Choroid plexus epithelial cell (primary cell): Measurements from ENCODE around the gene RTTN.

Experiments used
- DNase-seq: peaks from one replicate; pipeline ENCODE4 v3.0.0-alpha.2; 2010; ENCODE audit warnings: low read depth
- H3K4me3 ChIP-seq: 2 replicates; pipeline ENCODE4 v1.5.1; 2011; ENCODE audit warnings: low read depth, mild to moderate bottlenecking, control low read depth, low read length, moderate library complexity
- CTCF ChIP-seq: conservative IDR thresholded peaks from 2 replicates; pipeline ENCODE4 v1.5.1; 2011; ENCODE audit warnings: low read depth, mild to moderate bottlenecking, control low read depth, inconsistent platforms, low read length, moderate library complexity

Gene RTTN

GRCh38 chr18:70197844-70198243, 7.6 kb downstream of the RTTN start:
- TF ChIP-seq CTCF, result no peak
- no peak overlapping the region for H3K4me3 ChIP-seq
- DNase-seq, result no peak

GRCh38 chr18:70197026-70197425, 8.5 kb downstream of the RTTN start:
- H3K4me3 ChIP-seq, result no peak overlapping the region
- TF ChIP-seq CTCF, result no peak
- DNase-seq, result peak; percentile 25

DNA sequence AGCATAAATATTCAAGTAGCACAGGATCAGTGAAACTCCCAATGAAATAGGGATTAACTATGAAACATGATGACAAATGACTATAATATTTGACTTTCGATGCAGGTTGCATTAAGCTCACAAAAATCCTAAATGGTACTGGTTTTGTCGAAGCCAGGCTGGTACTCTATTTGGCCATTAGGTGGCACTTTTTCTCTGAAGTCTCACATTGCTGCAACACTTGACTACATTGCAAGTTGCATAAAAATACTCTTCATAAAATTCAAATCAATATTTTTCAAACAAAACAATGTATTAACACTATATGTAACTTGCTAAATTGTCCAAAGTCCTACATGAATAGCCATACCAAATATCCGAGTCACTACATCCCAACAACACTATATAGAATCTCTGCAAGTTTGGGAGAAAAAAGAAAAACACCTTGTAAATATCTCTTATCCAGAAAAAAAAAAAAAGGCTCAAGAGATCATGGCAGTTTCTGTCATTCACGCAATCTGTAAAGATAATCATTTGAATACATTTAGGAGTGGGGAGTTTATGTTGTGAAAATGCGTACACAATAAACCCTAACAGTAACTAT, 9.5 kb downstream of the RTTN start:
- H3K4me3 ChIP-seq, result no peak overlapping the region
- DNase-seq, result peak; percentile 82
- TF ChIP-seq CTCF, result peak; percentile 85

DNA sequence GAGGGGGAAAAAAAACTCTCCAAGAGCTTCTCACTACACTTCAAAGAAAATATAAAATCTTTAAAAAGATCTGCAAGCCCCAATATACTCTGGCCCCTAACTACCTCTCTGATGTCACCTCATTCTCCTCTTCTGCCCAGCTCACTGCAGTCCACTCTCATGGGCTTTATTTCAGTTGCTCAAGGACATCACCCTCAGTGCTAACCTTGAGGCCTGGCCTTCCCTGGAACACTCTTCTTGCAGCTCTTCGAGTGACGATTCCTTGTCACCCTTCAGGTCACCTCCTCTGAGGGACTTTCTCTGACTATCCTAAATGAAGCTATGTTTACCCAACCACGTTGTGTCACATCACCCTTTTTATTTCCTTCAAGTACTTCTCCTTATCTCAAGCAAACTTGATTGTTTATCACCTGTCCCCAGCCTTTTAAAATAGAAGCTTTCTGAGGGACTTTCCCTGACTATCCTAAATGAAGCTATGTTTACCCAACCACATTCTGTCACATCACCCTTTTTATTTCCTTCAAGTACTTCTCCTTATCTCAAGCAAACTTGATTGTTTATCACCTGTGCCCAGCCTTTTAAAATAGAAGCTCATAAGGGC, 10.4 kb downstream of the RTTN start:
- no peak for TF ChIP-seq CTCF
- DNase-seq, result no peak
- no peak overlapping the region for H3K4me3 ChIP-seq

DNA sequence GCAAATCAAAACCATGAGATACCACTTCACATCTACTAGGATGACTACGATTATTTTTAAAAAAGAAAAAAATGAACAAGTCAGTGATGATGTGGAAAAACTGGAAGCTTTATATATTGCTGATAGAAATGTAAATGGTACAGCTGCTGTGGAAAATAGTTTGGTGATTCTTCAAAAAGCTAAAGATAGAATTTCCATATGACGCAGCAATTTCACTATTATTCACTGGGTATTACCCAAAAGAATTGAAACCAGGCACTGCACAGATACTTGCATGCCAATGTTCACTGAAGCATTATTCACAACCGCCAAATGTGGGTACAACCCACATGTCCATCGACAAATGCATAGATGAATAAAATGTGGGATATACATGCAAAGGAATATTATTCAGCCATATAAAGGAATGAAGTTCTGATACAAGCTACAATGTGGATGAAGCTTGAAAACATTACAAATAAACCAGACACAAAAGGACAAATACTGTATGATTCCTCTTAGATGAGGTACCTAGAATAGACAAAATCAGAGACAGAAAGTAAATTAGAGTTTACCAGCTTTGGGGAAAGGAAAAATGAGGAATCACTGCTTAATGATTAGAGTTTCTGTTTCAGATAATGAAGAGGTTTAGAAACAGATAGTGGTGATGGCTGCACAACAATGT, 11.1 kb downstream of the RTTN start:
- TF ChIP-seq CTCF, result no peak
- no peak overlapping the region for H3K4me3 ChIP-seq
- DNase-seq, result no peak

GRCh38 chr18:70190529-70190928, 15.0 kb downstream of the RTTN start:
- no peak for TF ChIP-seq CTCF

DNA sequence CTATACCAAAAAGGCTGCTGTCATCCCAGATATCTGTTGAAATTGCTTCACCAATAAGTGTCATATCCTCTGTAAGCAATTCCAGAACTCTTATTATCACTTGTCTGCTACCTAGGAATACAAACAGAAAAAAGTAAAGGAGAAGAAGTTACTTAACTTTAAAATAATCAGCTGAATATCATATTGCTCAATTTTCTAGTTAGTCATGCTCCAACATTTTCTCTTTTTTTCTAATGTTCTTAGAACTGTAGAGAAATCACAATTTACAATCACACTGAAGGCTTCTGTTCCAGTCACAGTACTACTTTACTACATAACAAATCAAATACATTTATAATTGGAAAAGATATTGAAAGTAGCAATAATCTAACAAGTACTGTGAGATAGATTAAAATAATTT, 17.4 kb downstream of the RTTN start:
- H3K4me3 ChIP-seq, result no peak overlapping the region
- no peak for TF ChIP-seq CTCF
- peak; percentile 43 for DNase-seq

More at GRCh38 chr18:70190529-70190928, 15.0 kb downstream of the RTTN start:
- no peak overlapping the region for H3K4me3 ChIP-seq
- DNase-seq, result no peak
